A673 (cell line): ENCODE measurements around the gene LDLRAP1. TPM values are rescaled to one million over a fixed set of nuclear protein-coding genes. Genes with fewer than 3 reads are reported as not detected.

Experiments
- BruUV-seq: library from RNA; stranded (reverse); fragments of 400-500 nt; replicated peaks from 2 replicates; lab custom pipeline; 2021; lab: Mats Ljungman, UMichigan
- CTCF ChIA-PET: fragments of 300-600 bp; sonication (Branson Sonifier 250); formaldehyde crosslinking; loops from one replicate; lab custom pipeline; 2022; ENCODE audit warnings: antibody characterized with exemption; lab: Charles Lee
- POLR2A ChIA-PET: fragments of 300-600 bp; sonication (Branson Sonifier 250); formaldehyde crosslinking; loops from one replicate; lab custom pipeline; 2022; ENCODE audit warnings: antibody characterized with exemption; ENCODE audit not compliant: low non-redundant PET; lab: Charles Lee
- DNase-seq: peaks from one replicate; pipeline ENCODE4 v3.0.0-alpha.2; 2015; ENCODE audit warnings: low spot score
- H3K27ac ChIP-seq: fragments of 200-600 bp; sonication (generic); 2 replicates; pipeline ENCODE4 v1.5.1; 2016; ENCODE audit warnings: mixed run types, low read depth, mild to moderate bottlenecking, mixed read lengths, antibody characterized with exemption, low read length; ENCODE audit not compliant: poor library complexity, severe bottlenecking
- H3K27me3 ChIP-seq: fragments of 200-600 bp; sonication (generic); replicated peaks from 2 replicates; pipeline ENCODE4 v1.6.1; 2017; ENCODE audit warnings: mixed run types, low read depth, mild to moderate bottlenecking, mixed read lengths, antibody characterized with exemption, low read length; ENCODE audit not compliant: insufficient read depth, poor library complexity
- H3K36me3 ChIP-seq: fragments of 200-600 bp; sonication (generic); 2 replicates; pipeline ENCODE4 v1.6.1; 2016; ENCODE audit warnings: mixed run types, mild to moderate bottlenecking, mixed read lengths, antibody characterized with exemption, low read length; ENCODE audit not compliant: insufficient read depth, poor library complexity, severe bottlenecking
- H3K4me1 ChIP-seq: fragments of 200-600 bp; sonication (generic); 2 replicates; pipeline ENCODE4 v1.6.1; 2017; ENCODE audit warnings: mixed run types, mild to moderate bottlenecking, mixed read lengths, antibody characterized with exemption, low read length; ENCODE audit not compliant: insufficient read depth, poor library complexity, severe bottlenecking
- H3K4me3 ChIP-seq: fragments of 200-600 bp; sonication (generic); 2 replicates; pipeline ENCODE4 v1.5.1; 2016; ENCODE audit warnings: low read depth, mixed run types, mild to moderate bottlenecking, mixed read lengths, low read length; ENCODE audit not compliant: poor library complexity, severe bottlenecking
- H3K9me3 ChIP-seq: fragments of 200-600 bp; sonication (generic); 2 replicates; pipeline ENCODE4 v1.6.1; 2016; ENCODE audit warnings: mixed run types, low read depth, mild to moderate bottlenecking, mixed read lengths, antibody characterized with exemption, low read length; ENCODE audit not compliant: poor library complexity, severe bottlenecking
- EZH2 ChIP-seq: fragments of 200-600 bp; sonication (generic); IDR thresholded peaks from 2 replicates; pipeline ENCODE4 v1.6.1; 2017; ENCODE audit warnings: borderline replicate concordance, low read depth, mild to moderate bottlenecking, mixed read lengths, antibody characterized with exemption, low read length; ENCODE audit not compliant: poor library complexity, severe bottlenecking
- intact Hi-C: fragments of 100-400 bp; cut with micrococcal nuclease; formaldehyde crosslinking; loops from one replicate; pipeline ENCODE4 v1.10.0; 2022; ENCODE audit not compliant: unreplicated experiment
- total RNA-seq: library from RNA; stranded (reverse); gene quantifications from 2 replicates; pipeline ENCODE4 v1.2.3, GENCODE V29; 2021
- TF ChIP-seq, protein P1 (sequence below): fragments of 300-800, 200-600 bp; sonication (generic); conservative IDR thresholded peaks from 2 replicates; pipeline ENCODE4 v1.5.1; 2017; ENCODE audit warnings: low read depth, mild to moderate bottlenecking, antibody characterized with exemption, low read length, moderate library complexity, mixed read lengths

The LDLRAP1 gene
- total RNA-seq, 1 experiment from 2014 or later = 5.5 TPM

- CTCF ChIA-PET = no interaction called here
- no peak overlapping the region for H3K27ac ChIP-seq
- TF ChIP-seq EZH2 = no peak
- TF ChIP-seq, protein P1, sequence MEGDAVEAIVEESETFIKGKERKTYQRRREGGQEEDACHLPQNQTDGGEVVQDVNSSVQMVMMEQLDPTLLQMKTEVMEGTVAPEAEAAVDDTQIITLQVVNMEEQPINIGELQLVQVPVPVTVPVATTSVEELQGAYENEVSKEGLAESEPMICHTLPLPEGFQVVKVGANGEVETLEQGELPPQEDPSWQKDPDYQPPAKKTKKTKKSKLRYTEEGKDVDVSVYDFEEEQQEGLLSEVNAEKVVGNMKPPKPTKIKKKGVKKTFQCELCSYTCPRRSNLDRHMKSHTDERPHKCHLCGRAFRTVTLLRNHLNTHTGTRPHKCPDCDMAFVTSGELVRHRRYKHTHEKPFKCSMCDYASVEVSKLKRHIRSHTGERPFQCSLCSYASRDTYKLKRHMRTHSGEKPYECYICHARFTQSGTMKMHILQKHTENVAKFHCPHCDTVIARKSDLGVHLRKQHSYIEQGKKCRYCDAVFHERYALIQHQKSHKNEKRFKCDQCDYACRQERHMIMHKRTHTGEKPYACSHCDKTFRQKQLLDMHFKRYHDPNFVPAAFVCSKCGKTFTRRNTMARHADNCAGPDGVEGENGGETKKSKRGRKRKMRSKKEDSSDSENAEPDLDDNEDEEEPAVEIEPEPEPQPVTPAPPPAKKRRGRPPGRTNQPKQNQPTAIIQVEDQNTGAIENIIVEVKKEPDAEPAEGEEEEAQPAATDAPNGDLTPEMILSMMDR = no peak
- no peaks in the 10 kb centered on the region for H3K27me3 ChIP-seq
- no peaks in the 10 kb centered on the region for H3K4me1 ChIP-seq
- no TSS peak for BruUV-seq
- DNase-seq = no peak
- POLR2A ChIA-PET = interaction anchor here (0.6 kb wide), 1 partner anchor 21 kb away, joined by 4 read pairs; no protein-coding TSS in a partner anchor
- intact Hi-C loops = no loop called here
- no peaks in the 10 kb centered on the region for H3K36me3 ChIP-seq
- H3K4me3 ChIP-seq = no peak overlapping the region
- H3K9me3 ChIP-seq = no peaks in the 10 kb centered on the region
Measured at GRCh38 chr1:25554430-25554780, 11.0 kb downstream of the LDLRAP1 start.

- Histone ChIP-seq H3K4me3 (no peak overlapping the region), H3K4me1 (no peaks in the 10 kb centered on the region), H3K9me3 (no peaks in the 10 kb centered on the region), H3K27ac (no peak overlapping the region), H3K27me3 (no peaks in the 10 kb centered on the region), H3K36me3 (no peaks in the 10 kb centered on the region)
- no TSS peak for BruUV-seq
- no peak for DNase-seq
- ChIA-PET CTCF (no interaction called here), POLR2A (interaction anchor here (0.6 kb wide), 1 partner anchor 20 kb away, joined by 4 read pairs; no protein-coding TSS in a partner anchor)
- intact Hi-C loops = no loop called here
- TF ChIP-seq EZH2 = no peak
Measured at GRCh38 chr1:25554886-25555752, 11.7 kb downstream of the LDLRAP1 start.

- H3K36me3 ChIP-seq = no peaks in the 10 kb centered on the region
- no peak overlapping the region for H3K4me3 ChIP-seq
- DNase-seq = no peak
- H3K27me3 ChIP-seq = no peaks in the 10 kb centered on the region
- H3K4me1 ChIP-seq = no peaks in the 10 kb centered on the region
- intact Hi-C loops = no loop called here
- H3K27ac ChIP-seq = no peak overlapping the region
- H3K9me3 ChIP-seq = no peaks in the 10 kb centered on the region
- ChIA-PET CTCF (interaction anchor here (0.6 kb wide), 1 partner anchor 17 kb away, joined by 3 read pairs; no protein-coding TSS in a partner anchor), POLR2A (no interaction called here)
- TF ChIP-seq, protein P1 = no peak
- TF ChIP-seq EZH2 = no peak
- BruUV-seq = no TSS peak
Measured at GRCh38 chr1:25555753-25556092, 12.3 kb downstream of the LDLRAP1 start.
